Panc1 (cell line): Measurements from ENCODE around the gene SMC5. TPM values are rescaled to one million over a fixed set of nuclear protein-coding genes. Genes with fewer than 3 reads are reported as not detected.

Experiments
- ATAC-seq: fragments of 200-7000 bp; cut with Tn5 transposase; 2 replicates; pipeline ENCODE4 v1.9.1; 2020; ENCODE audit warnings: mild to moderate bottlenecking, moderate library complexity
- BruUV-seq: library from RNA; stranded (reverse); fragments of 400-500 nt; replicated peaks from 2 replicates; lab custom pipeline; 2021; lab: Mats Ljungman, UMichigan
- CTCF ChIA-PET: fragments of 300-600 bp; sonication (Branson Sonifier 250); formaldehyde crosslinking; loops from one replicate; lab custom pipeline; 2022; ENCODE audit warnings: antibody characterized with exemption; lab: Charles Lee
- POLR2A ChIA-PET: fragments of 300-600 bp; sonication (Branson Sonifier 250); formaldehyde crosslinking; loops from one replicate; lab custom pipeline; 2022; ENCODE audit warnings: antibody characterized with exemption; lab: Charles Lee
- DNase-seq: peaks from one replicate; pipeline ENCODE4 v3.0.0-alpha.2; 2010; ENCODE audit warnings: low read depth, low spot score
- H3K27ac ChIP-seq: 2 replicates; pipeline ENCODE4 v1.5.1; 2011; ENCODE audit warnings: mild to moderate bottlenecking, low read length, inconsistent platforms
- H3K27me3 ChIP-seq: fragments of 200-500 bp; sonication (Bioruptor generic); 2 replicates; pipeline ENCODE4 v1.6.0; 2014; ENCODE audit warnings: low read length, inconsistent platforms; ENCODE audit not compliant: control insufficient read depth, insufficient read depth
- H3K36me3 ChIP-seq: fragments of 200-500 bp; sonication (Bioruptor generic); 2 replicates; pipeline ENCODE4 v1.5.1; 2014; ENCODE audit warnings: inconsistent platforms, mild to moderate bottlenecking, low read length, moderate library complexity; ENCODE audit not compliant: control insufficient read depth, insufficient read depth
- H3K4me1 ChIP-seq: 2 replicates; pipeline ENCODE4 v1.5.1; 2011; ENCODE audit warnings: inconsistent platforms, mild to moderate bottlenecking, low read length, moderate library complexity; ENCODE audit not compliant: control insufficient read depth, insufficient read depth
- H3K4me3 ChIP-seq, 2 experiments: 2 replicates each; pipeline ENCODE4 v1.5.1; 2011 to 2012; ENCODE audit warnings: low read depth in 2 of 2, low read length in 2 of 2, mild to moderate bottlenecking in 2 of 2, inconsistent platforms in 1 of 2, moderate library complexity in 1 of 2
- H3K9me3 ChIP-seq: fragments of 200-500 bp; sonication (Bioruptor generic); 2 replicates; pipeline ENCODE4 v1.5.1; 2014; ENCODE audit warnings: low read depth, mild to moderate bottlenecking, inconsistent platforms, low read length, moderate library complexity; ENCODE audit not compliant: control insufficient read depth, insufficient read depth
- POLR2AphosphoS5 ChIP-seq: IDR thresholded peaks from 2 replicates; pipeline ENCODE4 v1.6.1; 2012; ENCODE audit warnings: mild to moderate bottlenecking, low read depth, low read length, moderate library complexity
- SIN3A ChIP-seq: IDR thresholded peaks from 2 replicates; pipeline ENCODE4 v1.6.1; 2012; ENCODE audit warnings: low read depth, mild to moderate bottlenecking, low read length, moderate library complexity, borderline replicate concordance; ENCODE audit not compliant: insufficient read depth
- TCF7L2 ChIP-seq: IDR thresholded peaks from 2 replicates; pipeline ENCODE4 v1.6.1; 2011; ENCODE audit warnings: mild to moderate bottlenecking, low read depth, low read length, inconsistent platforms
- in situ Hi-C: cut with HindIII; loops from 2 replicates; pipeline ENCODE4 v1.10.0; 2016; ENCODE audit warnings: low sequenced_read_pairs, low pct_unique_long_range_greater_than_20kb
- intact Hi-C: fragments of 100-400 bp; cut with micrococcal nuclease; formaldehyde crosslinking; loops from one replicate; pipeline ENCODE4 v1.10.0; 2022; ENCODE audit not compliant: unreplicated experiment
- total RNA-seq: library from RNA; stranded (reverse); gene quantifications from one replicate; pipeline ENCODE4 v1.2.1, GENCODE V29; 2021; ENCODE audit not compliant: unreplicated experiment
- TF ChIP-seq, protein P1 (sequence below), 2 experiments: IDR thresholded peaks; 2 replicates each; pipeline ENCODE4 v1.6.1; 2011 to 2012; ENCODE audit warnings: low read depth in 2 of 2, control low read depth in 1 of 2, low read length in 1 of 2, mild to moderate bottlenecking in 1 of 2, moderate library complexity in 1 of 2; ENCODE audit not compliant: insufficient read depth in 1 of 2
- TF ChIP-seq, protein P2 (sequence below): fragments of 450-650 bp; IDR thresholded peaks from 2 replicates; pipeline ENCODE4 v1.5.1; 2017; ENCODE audit warnings: mild to moderate bottlenecking

Gene SMC5
- total RNA-seq, 1 experiment from 2014 or later, result 12.9 TPM

DNA sequence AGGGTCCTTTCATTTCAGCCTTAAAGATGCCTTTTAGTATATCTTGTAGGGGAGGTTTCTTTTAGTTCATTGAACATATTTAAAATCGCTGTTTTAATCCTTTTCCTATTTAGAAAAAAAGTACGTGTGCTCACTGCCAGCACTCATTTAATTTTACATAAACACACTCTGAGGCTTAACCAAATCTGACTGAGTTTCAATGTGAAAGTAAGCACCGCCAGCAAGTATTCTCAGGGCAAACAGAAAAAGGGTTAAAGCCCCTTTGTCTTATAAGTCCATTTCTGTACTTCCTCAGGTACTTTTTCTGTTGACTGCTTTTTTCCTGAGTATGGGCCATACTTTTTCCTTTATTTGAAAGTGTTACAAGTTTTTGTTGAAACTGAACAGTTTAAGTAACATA lies 31.8 kb downstream of the SMC5 start:
- in situ Hi-C loops (no loop called here), intact Hi-C loops (no loop called here)
- TF ChIP-seq POLR2AphosphoS5, result no peak
- no peak for TF ChIP-seq SIN3A
- TF ChIP-seq, protein P1, sequence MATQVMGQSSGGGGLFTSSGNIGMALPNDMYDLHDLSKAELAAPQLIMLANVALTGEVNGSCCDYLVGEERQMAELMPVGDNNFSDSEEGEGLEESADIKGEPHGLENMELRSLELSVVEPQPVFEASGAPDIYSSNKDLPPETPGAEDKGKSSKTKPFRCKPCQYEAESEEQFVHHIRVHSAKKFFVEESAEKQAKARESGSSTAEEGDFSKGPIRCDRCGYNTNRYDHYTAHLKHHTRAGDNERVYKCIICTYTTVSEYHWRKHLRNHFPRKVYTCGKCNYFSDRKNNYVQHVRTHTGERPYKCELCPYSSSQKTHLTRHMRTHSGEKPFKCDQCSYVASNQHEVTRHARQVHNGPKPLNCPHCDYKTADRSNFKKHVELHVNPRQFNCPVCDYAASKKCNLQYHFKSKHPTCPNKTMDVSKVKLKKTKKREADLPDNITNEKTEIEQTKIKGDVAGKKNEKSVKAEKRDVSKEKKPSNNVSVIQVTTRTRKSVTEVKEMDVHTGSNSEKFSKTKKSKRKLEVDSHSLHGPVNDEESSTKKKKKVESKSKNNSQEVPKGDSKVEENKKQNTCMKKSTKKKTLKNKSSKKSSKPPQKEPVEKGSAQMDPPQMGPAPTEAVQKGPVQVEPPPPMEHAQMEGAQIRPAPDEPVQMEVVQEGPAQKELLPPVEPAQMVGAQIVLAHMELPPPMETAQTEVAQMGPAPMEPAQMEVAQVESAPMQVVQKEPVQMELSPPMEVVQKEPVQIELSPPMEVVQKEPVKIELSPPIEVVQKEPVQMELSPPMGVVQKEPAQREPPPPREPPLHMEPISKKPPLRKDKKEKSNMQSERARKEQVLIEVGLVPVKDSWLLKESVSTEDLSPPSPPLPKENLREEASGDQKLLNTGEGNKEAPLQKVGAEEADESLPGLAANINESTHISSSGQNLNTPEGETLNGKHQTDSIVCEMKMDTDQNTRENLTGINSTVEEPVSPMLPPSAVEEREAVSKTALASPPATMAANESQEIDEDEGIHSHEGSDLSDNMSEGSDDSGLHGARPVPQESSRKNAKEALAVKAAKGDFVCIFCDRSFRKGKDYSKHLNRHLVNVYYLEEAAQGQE (IDR thresholded peaks at IDR 0.05; ENCODE audit: insufficient read depth in 1 of 2, low read depth in 2 of 2, low read length in 1 of 2), result no peak
- TF ChIP-seq, protein P2, sequence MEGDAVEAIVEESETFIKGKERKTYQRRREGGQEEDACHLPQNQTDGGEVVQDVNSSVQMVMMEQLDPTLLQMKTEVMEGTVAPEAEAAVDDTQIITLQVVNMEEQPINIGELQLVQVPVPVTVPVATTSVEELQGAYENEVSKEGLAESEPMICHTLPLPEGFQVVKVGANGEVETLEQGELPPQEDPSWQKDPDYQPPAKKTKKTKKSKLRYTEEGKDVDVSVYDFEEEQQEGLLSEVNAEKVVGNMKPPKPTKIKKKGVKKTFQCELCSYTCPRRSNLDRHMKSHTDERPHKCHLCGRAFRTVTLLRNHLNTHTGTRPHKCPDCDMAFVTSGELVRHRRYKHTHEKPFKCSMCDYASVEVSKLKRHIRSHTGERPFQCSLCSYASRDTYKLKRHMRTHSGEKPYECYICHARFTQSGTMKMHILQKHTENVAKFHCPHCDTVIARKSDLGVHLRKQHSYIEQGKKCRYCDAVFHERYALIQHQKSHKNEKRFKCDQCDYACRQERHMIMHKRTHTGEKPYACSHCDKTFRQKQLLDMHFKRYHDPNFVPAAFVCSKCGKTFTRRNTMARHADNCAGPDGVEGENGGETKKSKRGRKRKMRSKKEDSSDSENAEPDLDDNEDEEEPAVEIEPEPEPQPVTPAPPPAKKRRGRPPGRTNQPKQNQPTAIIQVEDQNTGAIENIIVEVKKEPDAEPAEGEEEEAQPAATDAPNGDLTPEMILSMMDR, result no peak
- TF ChIP-seq TCF7L2, result no peak
- Histone ChIP-seq H3K4me3 (no peak overlapping the region), H3K4me1 (no peaks in the 10 kb centered on the region), H3K36me3 (no peaks in the 10 kb centered on the region; the same call in 1 of the 2 replicates), H3K27ac (no peak overlapping the region), H3K9me3 (0 out of 2 replicates have a peak, but pooled peaks cover 6% of the 10 kb centered on the region), H3K27me3 (no peaks in the 10 kb centered on the region)
- BruUV-seq, result no TSS peak
- no peak for ATAC-seq
- CTCF ChIA-PET, result no interaction called here
- POLR2A ChIA-PET, result no interaction called here
- DNase-seq, result no peak

DNA sequence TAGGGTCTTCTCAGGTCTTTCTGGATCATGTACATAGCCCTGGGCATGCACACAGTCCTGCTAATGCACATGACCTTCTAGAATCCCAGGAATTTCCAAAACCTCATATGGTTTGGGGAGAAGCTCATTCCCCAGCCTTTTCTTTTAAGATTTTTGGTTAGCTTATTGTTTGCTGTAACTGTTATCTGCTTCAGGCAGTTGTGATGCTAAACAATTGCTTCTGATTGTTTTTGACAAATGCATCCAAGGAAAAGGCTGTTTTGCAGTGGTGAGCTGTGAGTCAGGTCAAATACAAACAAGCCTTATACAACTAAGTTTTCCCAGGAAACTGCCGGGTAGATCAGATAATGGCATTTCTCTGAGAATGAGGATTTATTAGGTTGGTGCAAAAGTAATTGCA lies 32.7 kb downstream of the SMC5 start:
- Histone ChIP-seq H3K9me3 (0 out of 2 replicates have a peak, but pooled peaks cover 6% of the 10 kb centered on the region), H3K27me3 (no peaks in the 10 kb centered on the region), H3K4me1 (no peaks in the 10 kb centered on the region), H3K36me3 (no peaks in the 10 kb centered on the region; the same call in 1 of the 2 replicates), H3K4me3 (no peak overlapping the region), H3K27ac (no peak overlapping the region)
- ATAC-seq (no peak), DNase-seq (no peak)
- in situ Hi-C loops, result no loop called here
- no TSS peak for BruUV-seq
- intact Hi-C loops, result no loop called here
- ChIA-PET CTCF (no interaction called here), POLR2A (interaction anchor here (0.6 kb wide), 1 partner anchor 12 kb away, joined by 21 read pairs; no protein-coding TSS in a partner anchor)
- TF ChIP-seq, protein P1 (IDR thresholded peaks at IDR 0.05; ENCODE audit: insufficient read depth in 1 of 2, low read depth in 2 of 2, low read length in 1 of 2), result no peak
- TF ChIP-seq, protein P2, result no peak
- no peak for TF ChIP-seq SIN3A
